Fibroblast of skin of left quadriceps (primary cell): ENCODE results near the gene ADAM22.

ENCODE experiments used
- DNase-seq, 2 experiments: peaks; one replicate each; pipeline ENCODE4 v3.0.0-alpha.2; 2013; ENCODE audit warnings: low read depth in 2 of 2

Gene ADAM22

GRCh38 chr7:87948371-87948770, 14.3 kb downstream of the ADAM22 start:
- DNase-seq: no peak

GRCh38 chr7:87959336-87959735, 25.3 kb downstream of the ADAM22 start:
- DNase-seq: no peak

- DNase-seq: no peak
These were observed 26.2 kb downstream of the ADAM22 start for GRCh38 chr7:87960239-87960638.

- no peak for DNase-seq
These were observed 27.7 kb downstream of the ADAM22 start for GRCh38 chr7:87961754-87962153.

GRCh38 chr7:87966271-87966670, 32.2 kb downstream of the ADAM22 start:
- no peak for DNase-seq

- no peak for DNase-seq
These were observed 34.0 kb downstream of the ADAM22 start for GRCh38 chr7:87968021-87968420.

- DNase-seq: no peak
These were observed 48.1 kb downstream of the ADAM22 start for GRCh38 chr7:87982116-87982515.

GRCh38 chr7:87984088-87984487, 50.0 kb downstream of the ADAM22 start:
- DNase-seq: no peak

- no peak for DNase-seq
These were observed 59.2 kb downstream of the ADAM22 start for GRCh38 chr7:87993269-87993668.

GRCh38 chr7:87999261-87999660, 65.2 kb downstream of the ADAM22 start:
- DNase-seq: no peak

- no peak for DNase-seq
These were observed 67.9 kb downstream of the ADAM22 start for GRCh38 chr7:88001744-88002530.

GRCh38 chr7:88002617-88003016, 68.6 kb downstream of the ADAM22 start:
- no peak for DNase-seq

- no peak for DNase-seq
These were observed 69.5 kb downstream of the ADAM22 start for GRCh38 chr7:88003581-88003980.

- no peak for DNase-seq
These were observed 71.1 kb downstream of the ADAM22 start for GRCh38 chr7:88005191-88005590.

- DNase-seq: no peak
These were observed 75.6 kb downstream of the ADAM22 start for GRCh38 chr7:88009651-88010050.

GRCh38 chr7:88012086-88012485, 78.0 kb downstream of the ADAM22 start:
- no peak for DNase-seq

GRCh38 chr7:88013981-88014380, 79.9 kb downstream of the ADAM22 start:
- DNase-seq: no peak

GRCh38 chr7:88014581-88014980, 80.5 kb downstream of the ADAM22 start:
- no peak for DNase-seq

GRCh38 chr7:88015309-88015708, 81.3 kb downstream of the ADAM22 start:
- peak; percentile 21 to 29 for DNase-seq

- no peak for DNase-seq
These were observed 84.5 kb downstream of the ADAM22 start for GRCh38 chr7:88018501-88018900.

GRCh38 chr7:88020953-88021665, 87.1 kb downstream of the ADAM22 start:
- no peak for DNase-seq

- DNase-seq: no peak
These were observed 93.7 kb downstream of the ADAM22 start for GRCh38 chr7:88027724-88028123.

- DNase-seq: no peak
These were observed 100.1 kb downstream of the ADAM22 start for GRCh38 chr7:88034083-88034695.
